ENCODE results near the gene SNPH. TPM values are rescaled to one million over a fixed set of nuclear protein-coding genes. Genes with fewer than 3 reads are reported as not detected.

SNPH gene
- polyA plus RNA-seq, 2 of the 4 experiments (the other 2 are of a cell fraction), result 1.1 to 5.2 TPM

DNA sequence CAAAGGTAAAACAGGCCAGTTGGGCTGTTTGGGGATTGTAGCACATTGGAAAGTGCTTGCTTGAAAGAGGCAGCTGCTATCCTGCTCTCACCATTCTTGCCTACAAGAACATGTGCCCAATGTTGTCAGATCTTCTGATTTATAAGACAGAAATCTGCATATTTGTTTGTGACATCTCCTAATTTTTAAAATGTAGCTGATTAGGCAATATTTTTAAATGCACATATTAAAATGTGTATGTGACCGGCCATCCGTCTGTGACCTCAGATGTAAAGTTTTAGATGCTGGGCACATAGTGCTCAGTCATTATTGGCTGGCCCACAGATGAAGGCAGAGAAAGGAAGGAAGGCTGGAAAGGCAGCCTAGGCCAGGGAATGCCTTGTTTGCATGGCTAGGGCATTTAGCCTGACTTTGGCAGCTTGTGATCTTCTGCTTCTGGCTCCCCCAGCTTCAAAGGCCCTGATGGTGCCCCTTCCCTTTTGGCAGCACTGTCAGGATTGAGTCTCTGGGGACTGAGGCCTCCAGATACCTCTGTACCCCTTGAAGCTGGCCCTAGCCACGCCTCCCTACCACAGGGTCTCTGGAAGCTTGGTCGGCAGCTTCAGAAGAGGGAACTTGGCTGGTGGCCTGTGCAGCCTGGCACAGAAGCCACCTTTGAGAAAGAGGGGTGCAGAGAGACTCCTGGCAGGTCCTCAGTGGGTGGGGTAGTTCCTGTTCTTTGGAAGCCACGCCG, 6.4 kb downstream of the SNPH start:
- TF ChIP-seq CBX2 (IDR thresholded peaks at IDR 0.05; ENCODE audit: borderline replicate concordance, low read depth), result no peak
- TF ChIP-seq MAFK (IDR thresholded peaks at IDR 0.05; ENCODE audit: partially characterized antibody), result peak; percentile 77
- no peak for DNase-seq (ENCODE audit: low read depth in 1 of 2, low spot score in 1 of 2)
- no peak overlapping the region for H3K4me2 ChIP-seq
- H3K9me3 ChIP-seq, result no peaks in the 10 kb centered on the region
- ATAC-seq, result no peak
- 85% methylated on average over 6 of the region's 6 CpGs for WGBS (ENCODE audit: missing lambda C conversion rate)
- CTCF ChIA-PET, result interaction anchor here (0.9 to 1.7 kb wide), 5 partner anchors 8 to 231 kb away, joined by 3 to 4 read pairs (median 4); no protein-coding TSS in a partner anchor
- no peak overlapping the region for H3K27ac ChIP-seq
- H3K4me3 ChIP-seq, result no peak overlapping the region
- no peak for FAIRE-seq
- POLR2A ChIA-PET, result no interaction called here
- H3K4me1 ChIP-seq, result 0 out of 3 replicates have a peak, but pooled peaks cover 2% of the 10 kb centered on the region

DNA sequence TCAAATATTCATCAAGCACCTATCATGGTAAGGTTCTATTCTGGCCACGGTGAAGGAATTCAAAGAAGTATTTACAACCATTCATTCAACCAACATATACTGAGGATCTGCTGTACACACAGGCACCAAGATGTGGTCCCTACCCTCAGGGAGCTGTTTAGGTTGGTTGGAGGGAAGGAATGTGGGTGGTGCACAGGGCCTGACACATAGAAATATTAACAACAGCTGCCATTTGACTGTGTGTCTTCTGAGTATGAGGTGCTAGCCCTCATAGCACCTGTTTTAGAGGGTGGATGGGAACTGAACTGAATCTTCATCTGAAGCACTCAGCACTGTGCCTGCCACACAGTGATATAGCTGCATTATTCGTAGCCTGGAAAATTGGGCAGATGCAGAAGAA, 7.3 kb downstream of the SNPH start:
- H3K27ac ChIP-seq, result no peak overlapping the region
- ChIA-PET CTCF (interaction anchor here (1.0 to 1.7 kb wide), 5 partner anchors 7 to 230 kb away, joined by 3 to 4 read pairs (median 3); partner anchors contain the start of gene SNPH), POLR2A (no interaction called here)
- H3K4me3 ChIP-seq, result no peak overlapping the region
- FAIRE-seq (no peak), DNase-seq (ENCODE audit: low read depth in 1 of 2, low spot score in 1 of 2) (no peak), ATAC-seq (no peak)
- 90% methylated on average over 2 of the region's 2 CpGs for WGBS (ENCODE audit: missing lambda C conversion rate)
- no peaks in the 10 kb centered on the region for H3K4me1 ChIP-seq
- H3K9me3 ChIP-seq, result no peaks in the 10 kb centered on the region
- no peak overlapping the region for H3K4me2 ChIP-seq
- TF ChIP-seq MAFK (IDR thresholded peaks at IDR 0.05; ENCODE audit: partially characterized antibody) (no peak), EHF (CRISPR knock-in tag; IDR thresholded peaks at IDR 0.05) (no peak), CBX2 (IDR thresholded peaks at IDR 0.05; ENCODE audit: borderline replicate concordance, low read depth) (no peak), CEBPB (IDR thresholded peaks at IDR 0.05) (no peak), SREBF2 (IDR thresholded peaks at IDR 0.05) (no peak), GATA3 (IDR thresholded peaks at IDR 0.05; ENCODE audit: borderline replicate concordance) (no peak), NPAS2 (CRISPR knock-in tag; IDR thresholded peaks at IDR 0.05; ENCODE audit: borderline replicate concordance) (no peak), FOXS1 (CRISPR knock-in tag; IDR thresholded peaks at IDR 0.05) (no peak)
- TF ChIP-seq, protein P1, sequence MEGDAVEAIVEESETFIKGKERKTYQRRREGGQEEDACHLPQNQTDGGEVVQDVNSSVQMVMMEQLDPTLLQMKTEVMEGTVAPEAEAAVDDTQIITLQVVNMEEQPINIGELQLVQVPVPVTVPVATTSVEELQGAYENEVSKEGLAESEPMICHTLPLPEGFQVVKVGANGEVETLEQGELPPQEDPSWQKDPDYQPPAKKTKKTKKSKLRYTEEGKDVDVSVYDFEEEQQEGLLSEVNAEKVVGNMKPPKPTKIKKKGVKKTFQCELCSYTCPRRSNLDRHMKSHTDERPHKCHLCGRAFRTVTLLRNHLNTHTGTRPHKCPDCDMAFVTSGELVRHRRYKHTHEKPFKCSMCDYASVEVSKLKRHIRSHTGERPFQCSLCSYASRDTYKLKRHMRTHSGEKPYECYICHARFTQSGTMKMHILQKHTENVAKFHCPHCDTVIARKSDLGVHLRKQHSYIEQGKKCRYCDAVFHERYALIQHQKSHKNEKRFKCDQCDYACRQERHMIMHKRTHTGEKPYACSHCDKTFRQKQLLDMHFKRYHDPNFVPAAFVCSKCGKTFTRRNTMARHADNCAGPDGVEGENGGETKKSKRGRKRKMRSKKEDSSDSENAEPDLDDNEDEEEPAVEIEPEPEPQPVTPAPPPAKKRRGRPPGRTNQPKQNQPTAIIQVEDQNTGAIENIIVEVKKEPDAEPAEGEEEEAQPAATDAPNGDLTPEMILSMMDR (IDR thresholded peaks at IDR 0.05), result no peak

DNA sequence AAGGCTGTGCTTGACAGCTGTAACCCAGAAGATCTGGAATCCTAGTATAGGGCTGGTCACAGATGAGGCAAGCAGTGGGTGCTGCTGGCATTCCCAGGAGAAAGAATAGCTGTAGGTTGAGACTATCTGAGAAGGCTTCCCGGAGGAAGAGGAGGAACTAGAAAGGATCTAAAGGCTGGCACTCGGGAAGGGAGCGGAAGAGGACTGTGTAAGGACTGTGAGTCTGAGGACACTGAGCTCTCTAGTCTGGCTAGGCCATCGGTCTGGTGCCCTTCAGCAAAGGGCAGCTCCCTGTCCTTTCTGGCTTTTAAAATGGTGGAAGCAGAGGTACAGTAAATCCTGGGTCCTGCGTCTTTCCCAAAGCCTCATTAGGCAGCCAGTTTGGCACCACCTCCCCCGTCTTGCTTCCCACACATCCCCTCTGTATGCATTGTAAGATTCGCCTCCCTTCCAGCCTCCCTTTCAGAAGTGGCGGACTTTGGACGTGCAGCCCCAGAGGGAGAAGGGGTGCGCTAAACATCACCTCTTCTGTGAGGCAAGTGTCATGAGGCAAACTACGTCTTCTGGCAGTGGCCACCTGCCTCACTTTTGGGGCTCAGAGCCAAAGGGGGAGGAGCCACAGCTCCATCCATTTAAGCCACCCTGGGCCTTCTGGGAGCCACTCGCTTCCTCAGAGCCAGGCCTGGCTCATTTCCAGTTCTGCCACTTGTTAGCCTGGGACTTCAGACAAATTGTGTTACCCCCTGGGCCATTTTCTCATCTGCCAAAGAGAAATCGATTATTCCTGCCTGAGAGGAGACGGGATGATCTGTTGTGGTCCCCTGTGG, 8.6 kb downstream of the SNPH start:
- DNase-seq (ENCODE audit: low read depth in 1 of 2, low spot score in 1 of 2) (no peak), ATAC-seq (no peak), FAIRE-seq (no peak)
- Histone ChIP-seq H3K4me2 (no peak overlapping the region), H3K4me3 (no peak overlapping the region), H3K9me3 (no peaks in the 10 kb centered on the region), H3K27ac (no peak overlapping the region), H3K4me1 (no peaks in the 10 kb centered on the region)
- no peak for TF ChIP-seq RCOR1 (IDR thresholded peaks at IDR 0.05; ENCODE audit: low read depth, low read length)
- TF ChIP-seq, protein P1 (IDR thresholded peaks at IDR 0.05), result no peak
- TF ChIP-seq FOSB (CRISPR knock-in tag; IDR thresholded peaks at IDR 0.05), result no peak
- no peak for TF ChIP-seq HEYL (CRISPR knock-in tag; IDR thresholded peaks at IDR 0.05)
- TF ChIP-seq HOXA7 (CRISPR knock-in tag; IDR thresholded peaks at IDR 0.05), result no peak
- no peak for TF ChIP-seq KDM5A (IDR thresholded peaks at IDR 0.05)
- ChIA-PET POLR2A (no interaction called here), CTCF (interaction anchor here (0.6 to 1.5 kb wide), 7 partner anchors 9 to 229 kb away, joined by 3 to 7 read pairs (median 3); partner anchors contain the start of gene SNPH)
- WGBS (ENCODE audit: missing lambda C conversion rate), result 73% methylated on average over 14 of the region's 14 CpGs
